ENCODE results near the gene PDE11A. TPM values are rescaled to one million over a fixed set of nuclear protein-coding genes. Genes with fewer than 3 reads are reported as not detected.

The PDE11A gene
- total RNA-seq, 1 experiment from 2014 or later, result 0.13 TPM

DNA sequence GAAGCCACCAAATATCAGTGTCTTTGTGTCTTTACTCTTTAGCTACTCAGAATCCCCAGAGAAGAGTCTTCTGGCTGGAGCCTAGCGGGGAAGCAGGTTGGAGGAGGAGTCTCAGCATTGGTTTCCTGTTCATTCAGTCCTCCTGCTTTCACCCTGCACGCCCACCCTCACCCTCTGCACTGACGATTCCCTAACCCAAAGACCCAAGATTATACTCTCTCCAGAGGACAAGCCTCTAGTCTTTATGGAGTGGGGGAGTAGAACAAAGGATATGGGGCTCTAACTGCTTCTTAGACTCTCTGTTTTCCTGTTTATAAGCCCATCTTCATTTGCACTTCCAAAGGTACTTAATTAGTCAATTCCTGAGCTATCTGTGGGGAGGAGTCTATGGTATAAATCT lies 341.2 kb downstream of the PDE11A start:
- no peak overlapping the region; a peak in 1 of 5 replicates for H3K4me3 Mint-ChIP-seq
- H3K27me3 ChIP-seq (ENCODE audit: insufficient read depth, low read length), result peaks cover 58% of the 10 kb centered on the region; the same call in 1 of the 2 replicates
- H3K27me3 Mint-ChIP-seq (ENCODE audit: low read depth), result peaks cover 100% of the 10 kb centered on the region

More for the DNA sequence above, 341.2 kb downstream of the PDE11A start:
- Histone ChIP-seq H2BK20ac (ENCODE audit: low read depth, low read length, poor library complexity, severe bottlenecking) (no peak overlapping the region), H3K4me2 (ENCODE audit: insufficient read depth, insufficient read length, low read length) (no peak overlapping the region), H3K4me1 (ENCODE audit: insufficient read depth, low read length) (no peaks in the 10 kb centered on the region), H3K23ac (ENCODE audit: insufficient read length, low read depth, low read length) (no peak overlapping the region), H3K79me1 (ENCODE audit: insufficient read depth, low read depth, low read length, poor library complexity, severe bottlenecking) (no peaks in the 10 kb centered on the region), H3K23me2 (ENCODE audit: insufficient read length, low read depth, low read length, poor library complexity, severe bottlenecking) (no peaks in the 10 kb centered on the region), H3K79me2 (ENCODE audit: insufficient read depth, low read length) (no peaks in the 10 kb centered on the region), H4K91ac (ENCODE audit: insufficient read length, low read depth, low read length) (no peak overlapping the region), H2AFZ (ENCODE audit: low read length) (no peak overlapping the region), H3K9me3 (ENCODE audit: control insufficient read depth, low read depth, low read length) (no peaks in the 10 kb centered on the region), H4K8ac (replicated peaks; ENCODE audit: insufficient read length, low read depth, low read length) (no peak overlapping the region), H3K18ac (ENCODE audit: insufficient read length, low read depth, low read length) (no peak overlapping the region), H4K20me1 (ENCODE audit: control insufficient read depth, insufficient read depth, insufficient read length) (no peaks in the 10 kb centered on the region), H3K56ac (ENCODE audit: insufficient read length, low read depth, low read length) (no peak overlapping the region), H2BK12ac (ENCODE audit: insufficient read length, low read depth, low read length) (no peak overlapping the region), H3K27ac (ENCODE audit: insufficient read length, low read depth, low read length) (no peak overlapping the region), H3K9ac (ENCODE audit: extremely low read depth, insufficient read length, low read length) (no peak overlapping the region), H2BK120ac (ENCODE audit: low read depth, low read length, poor library complexity, severe bottlenecking) (no peak overlapping the region), H3K14ac (ENCODE audit: insufficient read depth, low read length) (no peak overlapping the region), H4K5ac (ENCODE audit: insufficient read length, low read depth, low read length) (no peak overlapping the region), H2BK15ac (ENCODE audit: low read depth, low read length) (no peak overlapping the region), H3K4ac (ENCODE audit: low read depth, low read length) (no peak overlapping the region), H2AK5ac (ENCODE audit: insufficient read length, low read length) (no peak overlapping the region), H3T11ph (ENCODE audit: low read length) (no peak overlapping the region), H2BK5ac (ENCODE audit: insufficient read length, low read length) (no peak overlapping the region)
- TF ChIP-seq, protein P1, sequence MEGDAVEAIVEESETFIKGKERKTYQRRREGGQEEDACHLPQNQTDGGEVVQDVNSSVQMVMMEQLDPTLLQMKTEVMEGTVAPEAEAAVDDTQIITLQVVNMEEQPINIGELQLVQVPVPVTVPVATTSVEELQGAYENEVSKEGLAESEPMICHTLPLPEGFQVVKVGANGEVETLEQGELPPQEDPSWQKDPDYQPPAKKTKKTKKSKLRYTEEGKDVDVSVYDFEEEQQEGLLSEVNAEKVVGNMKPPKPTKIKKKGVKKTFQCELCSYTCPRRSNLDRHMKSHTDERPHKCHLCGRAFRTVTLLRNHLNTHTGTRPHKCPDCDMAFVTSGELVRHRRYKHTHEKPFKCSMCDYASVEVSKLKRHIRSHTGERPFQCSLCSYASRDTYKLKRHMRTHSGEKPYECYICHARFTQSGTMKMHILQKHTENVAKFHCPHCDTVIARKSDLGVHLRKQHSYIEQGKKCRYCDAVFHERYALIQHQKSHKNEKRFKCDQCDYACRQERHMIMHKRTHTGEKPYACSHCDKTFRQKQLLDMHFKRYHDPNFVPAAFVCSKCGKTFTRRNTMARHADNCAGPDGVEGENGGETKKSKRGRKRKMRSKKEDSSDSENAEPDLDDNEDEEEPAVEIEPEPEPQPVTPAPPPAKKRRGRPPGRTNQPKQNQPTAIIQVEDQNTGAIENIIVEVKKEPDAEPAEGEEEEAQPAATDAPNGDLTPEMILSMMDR (conservative IDR thresholded peaks at IDR 0.05), result no peak
- no peaks in the 10 kb centered on the region; a peak in 2 of 5 replicates for H3K9me3 Mint-ChIP-seq
- H3K4me1 Mint-ChIP-seq, result peaks cover 15 to 19% of the 10 kb centered on the region in 2 experiments
- no CpG with 5 or more reads among the region's 3 CpGs for WGBS (ENCODE audit: extremely low coverage, insufficient read length, low lambda C conversion rate)
- H3K36me3 Mint-ChIP-seq (ENCODE audit: insufficient read depth in 1 of 3, low read depth in 3 of 3), result no peaks in the 10 kb centered on the region
- peak; percentile 82 for DNase-seq
- no peak overlapping the region for H3K27ac Mint-ChIP-seq
